GM18907 (cell line): ENCODE results near the gene ELOVL2.
"Not testable (repeated sequence)": the region's sequence is repeated elsewhere in the genome, so short reads cannot be mapped to it uniquely, and the experiment has no call there.

Source experiments
- ATAC-seq: cut with Tn5 transposase; IDR thresholded peaks from one replicate; pipeline ENCODE4 v1.9.1; 2021; ENCODE audit warnings: mild to moderate bottlenecking, moderate library complexity; ENCODE audit not compliant: unreplicated experiment

The ELOVL2 gene, protein sequence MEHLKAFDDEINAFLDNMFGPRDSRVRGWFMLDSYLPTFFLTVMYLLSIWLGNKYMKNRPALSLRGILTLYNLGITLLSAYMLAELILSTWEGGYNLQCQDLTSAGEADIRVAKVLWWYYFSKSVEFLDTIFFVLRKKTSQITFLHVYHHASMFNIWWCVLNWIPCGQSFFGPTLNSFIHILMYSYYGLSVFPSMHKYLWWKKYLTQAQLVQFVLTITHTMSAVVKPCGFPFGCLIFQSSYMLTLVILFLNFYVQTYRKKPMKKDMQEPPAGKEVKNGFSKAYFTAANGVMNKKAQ

DNA sequence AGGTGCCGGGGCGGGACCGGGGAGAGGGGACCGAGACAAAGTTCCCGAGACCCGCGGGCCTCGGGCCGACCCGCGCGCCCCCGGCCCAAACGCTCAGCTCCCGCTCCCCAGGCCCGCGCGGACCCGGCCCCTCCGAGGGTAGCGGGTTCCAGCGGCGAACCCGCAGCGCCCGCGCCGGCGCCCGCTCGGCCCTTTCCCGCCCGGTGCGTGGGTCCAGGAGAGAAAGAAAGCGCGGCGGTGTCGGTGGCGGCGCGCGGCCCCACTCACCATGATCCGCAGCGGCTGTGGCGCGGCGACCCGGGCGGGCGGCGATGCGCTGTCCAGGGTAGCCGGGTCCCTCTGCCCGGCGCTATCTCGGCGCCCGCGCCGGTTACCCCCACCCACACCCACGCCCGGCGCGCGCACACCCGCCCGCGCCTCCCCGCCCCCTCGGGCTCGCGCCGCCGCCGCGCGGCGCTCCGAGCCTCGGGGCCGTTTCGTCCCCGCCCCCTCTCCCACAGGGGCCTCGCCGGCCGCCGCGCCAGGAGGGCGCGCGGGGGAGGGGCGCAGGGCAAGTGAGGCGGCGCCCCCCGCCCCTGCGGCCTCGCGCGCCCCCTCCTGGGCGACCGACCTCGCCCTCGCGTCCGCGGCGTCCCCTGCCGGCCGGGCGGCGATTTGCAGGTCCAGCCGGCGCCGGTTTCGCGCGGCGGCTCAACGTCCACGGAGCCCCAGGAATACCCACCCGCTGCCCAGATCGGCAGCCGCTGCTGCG lies at the start of gene ELOVL2:
ELOVL2 (minus strand) TSS at position 345 of the 751 bp plus-strand sequence; CDS start at position 270, 75 bp downstream.
- peak; percentile 59 for ATAC-seq

DNA sequence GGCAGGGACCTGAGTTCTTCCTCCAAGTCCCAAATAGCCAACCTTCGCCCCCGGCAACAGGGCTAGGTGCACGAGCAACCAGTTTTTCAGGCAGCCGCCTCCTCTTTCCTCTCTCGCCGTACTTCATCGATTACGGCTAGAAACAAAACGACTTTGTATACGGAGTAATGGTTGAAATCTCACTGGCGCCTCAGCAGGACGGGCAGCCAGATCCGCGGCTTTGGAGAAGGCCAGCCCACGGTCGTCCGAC lies 49.2 kb upstream of the ELOVL2 start:
- ATAC-seq, result peak; percentile 30

DNA sequence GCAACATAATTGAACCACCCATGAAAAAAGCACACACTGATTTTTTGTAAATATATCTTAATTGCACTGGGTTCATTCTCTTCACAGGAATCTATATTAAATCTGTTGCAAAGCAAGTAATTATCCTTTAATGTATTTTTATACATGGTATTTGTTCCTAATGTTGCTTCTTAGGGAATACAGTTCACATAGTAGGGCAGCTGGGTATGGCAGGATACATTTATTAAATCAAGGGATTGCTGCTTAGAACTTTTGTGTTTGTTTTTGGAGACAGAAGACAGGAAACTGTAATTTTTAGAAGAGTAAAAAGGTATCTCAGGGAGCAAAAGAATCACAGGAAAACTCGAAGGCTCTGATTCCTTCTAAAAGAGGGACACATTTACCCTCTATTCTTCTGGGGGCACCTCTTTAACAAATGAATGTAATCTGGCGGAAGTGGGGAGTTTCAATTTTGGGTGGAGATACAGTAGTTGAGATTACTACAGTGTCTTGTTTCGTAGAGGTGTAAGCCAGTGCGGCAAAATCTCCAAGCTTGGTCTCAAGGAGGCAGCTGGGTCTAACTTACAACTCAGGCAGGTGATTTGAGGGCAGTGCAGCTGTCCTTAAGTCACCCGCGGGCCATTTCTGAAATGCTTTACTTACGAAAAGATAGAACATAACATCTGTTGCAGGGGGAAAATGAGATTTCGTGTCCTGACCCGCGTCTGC lies 48.7 kb upstream of the ELOVL2 start:
- peak; percentile 39 for ATAC-seq

DNA sequence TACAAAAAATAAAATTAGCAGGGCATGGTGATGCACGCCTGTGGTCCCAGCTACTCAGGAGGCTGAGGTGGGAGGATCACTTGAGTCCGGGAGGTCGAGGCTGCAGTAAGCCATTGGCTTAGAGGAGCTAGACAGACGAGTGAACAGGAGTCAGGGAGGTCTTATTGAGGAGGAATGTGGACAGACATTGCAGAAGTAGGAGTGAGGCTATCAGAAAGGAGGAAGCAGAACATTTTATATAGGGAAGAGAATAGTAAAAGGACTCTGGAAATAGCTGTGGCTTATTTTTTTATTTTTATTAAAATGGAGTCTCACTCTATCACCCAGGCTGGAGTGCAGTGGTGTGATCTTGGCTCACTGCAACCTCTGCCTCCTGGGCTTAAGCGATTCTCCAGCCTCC lies 47.0 kb upstream of the ELOVL2 start:
- not testable (repeated sequence) for ATAC-seq

DNA sequence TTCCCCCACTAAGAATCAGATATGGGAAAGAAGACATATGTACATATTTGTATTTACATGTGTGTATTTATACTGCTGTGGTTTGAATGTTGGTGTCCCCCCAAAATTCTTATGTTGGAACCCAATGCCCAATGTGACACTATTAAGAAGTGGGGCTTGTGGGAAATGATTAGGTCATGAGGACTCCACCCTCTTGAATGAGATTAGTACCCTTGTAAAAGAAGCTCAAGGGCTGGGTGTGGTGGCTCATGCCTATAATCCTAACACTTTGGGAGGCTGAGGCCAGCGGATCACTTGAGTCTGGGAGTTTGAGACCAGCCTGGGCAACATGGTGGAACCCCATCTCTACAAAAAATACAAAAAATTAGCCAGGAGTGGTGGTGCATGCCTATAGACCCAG lies 45.6 kb upstream of the ELOVL2 start:
- no peak for ATAC-seq

DNA sequence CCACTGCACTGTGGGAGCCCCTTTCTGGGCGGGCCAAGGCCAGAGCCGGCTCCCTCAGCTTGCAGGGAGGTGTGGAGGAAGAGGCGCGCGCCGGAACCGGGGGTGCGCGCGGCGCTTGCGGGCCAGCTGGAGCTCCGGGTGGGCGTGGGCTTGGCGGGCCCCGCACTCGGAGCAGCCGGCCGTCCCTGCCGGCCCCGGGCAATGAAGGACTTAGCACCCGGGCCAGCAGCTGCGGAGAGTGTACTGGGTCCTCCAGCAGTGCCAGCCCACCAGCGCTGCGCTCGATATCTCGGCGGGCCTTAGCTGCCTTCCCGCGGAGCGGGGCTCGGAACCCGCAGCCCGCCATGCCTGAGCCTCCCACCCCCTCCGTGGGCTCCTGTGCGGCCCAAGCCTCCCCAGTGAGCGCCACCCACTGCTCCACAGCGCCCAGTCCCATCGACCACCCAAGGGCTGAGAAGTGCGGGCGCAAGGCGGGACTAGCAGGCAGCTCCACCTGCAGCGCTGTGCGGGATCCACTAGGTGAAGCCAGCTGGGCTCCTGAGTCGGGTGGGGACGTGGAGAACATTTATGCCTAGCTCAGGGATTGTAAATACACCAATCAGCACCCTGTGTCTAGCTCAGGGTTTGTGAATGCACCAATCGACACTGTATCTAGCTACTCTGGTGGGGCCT lies 43.2 kb upstream of the ELOVL2 start:
- not testable (repeated sequence) for ATAC-seq

DNA sequence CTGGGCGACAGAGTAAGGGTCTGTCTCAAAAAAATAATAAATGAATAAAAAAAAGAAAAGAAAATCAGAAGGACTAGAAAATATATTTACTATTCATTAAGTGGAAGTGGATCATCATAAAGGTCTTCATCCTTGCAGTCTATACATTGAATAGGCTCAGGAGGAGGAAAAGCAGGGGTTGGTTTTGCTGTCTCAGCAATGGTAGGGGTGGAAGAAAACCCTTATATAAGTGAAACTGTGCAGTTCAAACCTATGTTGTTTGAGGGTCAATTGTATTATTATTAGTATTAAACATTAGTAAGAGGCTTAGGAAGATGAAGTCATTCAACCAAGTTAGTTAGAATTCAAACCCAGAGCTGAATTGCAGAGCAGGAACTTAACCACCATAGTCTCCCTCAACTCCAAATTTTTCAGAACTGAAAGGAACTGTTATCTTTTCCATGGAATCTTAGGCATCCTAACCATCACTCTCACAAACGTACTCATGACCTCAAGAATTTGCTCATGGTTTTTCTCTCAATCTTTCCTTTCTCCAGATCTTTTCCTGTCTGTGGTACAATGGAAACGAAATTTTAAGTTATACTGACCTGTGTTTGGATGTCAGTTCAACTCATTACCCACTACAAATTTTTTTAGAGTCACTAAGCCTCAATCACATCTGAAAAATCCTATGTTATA lies 41.8 kb upstream of the ELOVL2 start:
- no peak for ATAC-seq

DNA sequence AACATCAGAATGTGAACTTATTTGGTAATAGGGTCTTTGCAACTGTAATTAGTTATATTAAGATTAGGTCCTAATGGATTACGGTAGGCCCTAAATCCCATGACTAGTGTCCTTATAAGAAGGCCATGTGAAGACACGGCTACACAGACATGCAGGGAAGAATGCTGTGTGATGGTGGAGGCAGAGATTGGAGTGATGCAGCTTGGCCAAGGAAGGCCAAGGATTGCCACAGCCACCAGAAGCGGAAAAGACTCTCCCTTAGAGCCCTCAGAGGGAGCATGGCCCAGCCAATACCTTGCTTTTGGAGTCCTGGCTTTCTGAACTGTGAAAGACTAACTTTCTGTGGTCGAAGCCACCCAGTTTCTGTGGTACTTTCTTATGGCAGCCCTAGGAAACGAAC lies 39.9 kb upstream of the ELOVL2 start:
- no peak for ATAC-seq

DNA sequence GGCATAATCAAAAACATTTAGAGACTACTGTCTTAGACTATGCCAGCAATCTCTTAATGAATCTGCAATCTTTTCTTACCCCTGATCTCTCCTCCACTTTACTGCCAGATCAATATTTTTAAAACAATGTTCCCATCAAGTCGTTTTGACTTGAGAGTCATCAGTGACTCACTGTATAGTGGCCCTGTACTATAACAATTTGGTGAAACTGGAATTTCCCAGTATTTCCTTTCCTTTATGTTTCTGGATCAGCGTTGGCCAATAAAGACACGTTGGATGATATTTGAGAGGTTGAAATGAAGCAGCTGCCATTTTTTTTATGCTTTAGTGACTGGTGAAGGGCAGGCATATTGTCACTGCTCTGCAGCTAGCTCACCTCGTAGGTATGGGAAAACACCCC lies 39.4 kb upstream of the ELOVL2 start:
- no peak for ATAC-seq

DNA sequence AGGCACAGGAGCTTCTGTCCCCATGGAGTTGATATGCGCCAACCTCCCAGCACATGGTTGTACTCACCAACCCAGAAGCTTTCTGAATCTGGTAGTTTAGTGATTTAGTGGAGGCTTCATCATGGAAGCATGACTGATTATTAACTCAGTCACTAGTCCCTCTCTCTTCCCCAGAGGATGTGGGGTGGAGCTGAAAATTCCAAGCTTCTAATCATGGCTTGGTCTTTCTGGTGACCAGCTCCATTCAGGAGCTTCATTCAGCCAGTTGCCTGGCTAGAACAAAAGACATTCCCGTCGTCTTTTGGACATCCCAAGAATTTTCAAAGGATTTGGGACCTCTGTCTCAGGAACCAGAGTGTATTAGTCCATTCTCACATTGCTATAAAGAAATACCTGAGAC lies 36.2 kb upstream of the ELOVL2 start:
- no peak for ATAC-seq

DNA sequence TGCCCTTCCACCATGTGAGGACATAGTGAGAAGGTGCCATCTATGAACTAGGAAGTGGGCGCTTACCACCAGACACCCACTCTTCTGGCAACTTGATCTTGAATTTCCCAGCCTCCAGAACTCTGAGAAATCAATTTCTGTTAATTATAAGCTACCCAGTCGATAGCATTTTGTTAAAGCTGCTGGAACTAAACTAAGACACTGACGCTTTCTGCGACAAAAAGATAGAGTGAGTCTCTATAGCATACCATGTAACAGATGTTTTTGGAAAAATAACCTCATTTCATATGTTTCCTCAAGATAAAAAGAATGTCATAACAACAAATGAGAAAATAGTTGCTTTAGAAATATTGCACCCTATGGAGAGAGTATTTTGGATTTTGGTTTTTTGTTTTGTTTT lies 34.2 kb upstream of the ELOVL2 start:
- no peak for ATAC-seq

DNA sequence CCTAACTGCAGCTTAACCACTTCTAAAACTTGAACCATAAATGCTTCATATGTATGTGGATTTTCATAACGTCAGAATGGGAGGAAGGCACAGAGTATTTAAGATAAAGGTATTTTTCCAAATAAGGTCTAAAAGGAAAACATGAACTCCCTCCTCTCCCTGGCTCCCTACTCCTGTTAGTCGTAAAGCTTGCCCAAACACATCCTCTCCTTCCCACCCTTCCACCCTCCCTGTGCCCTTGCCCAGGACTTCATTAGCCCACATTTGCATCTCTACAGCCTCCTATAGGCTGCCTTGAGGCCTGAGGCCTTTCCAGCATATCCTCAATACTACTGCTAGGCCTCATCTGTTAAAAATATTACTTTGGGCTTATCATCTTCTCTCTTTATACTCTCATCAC lies 32.4 kb upstream of the ELOVL2 start:
- ATAC-seq, result no peak

DNA sequence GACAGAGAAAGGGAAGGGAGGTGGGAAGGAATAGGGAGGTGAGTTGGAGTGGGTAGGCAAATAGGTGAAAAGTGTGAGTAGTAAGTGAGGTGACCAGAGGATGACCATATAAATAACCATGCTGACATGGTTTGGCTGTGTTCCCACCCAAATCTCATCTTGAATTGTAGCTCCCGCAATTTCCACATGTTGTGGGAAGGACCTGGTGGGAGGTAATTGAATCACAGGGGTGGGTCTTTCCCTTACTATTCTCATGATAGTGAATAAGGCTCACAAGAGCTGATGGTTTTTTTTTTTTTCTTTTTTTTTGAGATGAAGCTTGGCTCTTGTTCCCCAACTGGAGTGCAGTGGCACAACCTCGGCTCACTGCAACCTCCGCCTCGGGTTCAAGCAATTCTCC lies 28.0 kb upstream of the ELOVL2 start:
- ATAC-seq, result no peak

DNA sequence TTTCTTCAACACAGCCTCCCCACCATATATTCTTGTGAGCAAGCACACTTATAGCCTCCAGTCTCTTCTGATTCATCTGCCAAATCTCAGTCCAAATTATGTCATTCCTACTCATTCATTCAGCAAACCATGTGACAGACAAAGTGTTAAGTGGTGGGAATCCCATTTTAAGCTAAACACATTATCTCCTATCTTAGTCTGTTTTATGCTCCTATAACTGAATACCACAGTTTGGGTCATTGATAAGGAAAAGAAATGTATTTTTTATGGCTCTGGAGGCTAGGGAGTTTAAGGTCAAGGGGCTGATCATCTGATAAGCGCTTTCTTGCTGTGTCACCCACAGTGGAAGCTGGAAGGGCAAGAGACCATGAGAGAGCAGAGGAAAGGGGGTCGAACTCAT lies 25.7 kb upstream of the ELOVL2 start:
- ATAC-seq, result no peak

DNA sequence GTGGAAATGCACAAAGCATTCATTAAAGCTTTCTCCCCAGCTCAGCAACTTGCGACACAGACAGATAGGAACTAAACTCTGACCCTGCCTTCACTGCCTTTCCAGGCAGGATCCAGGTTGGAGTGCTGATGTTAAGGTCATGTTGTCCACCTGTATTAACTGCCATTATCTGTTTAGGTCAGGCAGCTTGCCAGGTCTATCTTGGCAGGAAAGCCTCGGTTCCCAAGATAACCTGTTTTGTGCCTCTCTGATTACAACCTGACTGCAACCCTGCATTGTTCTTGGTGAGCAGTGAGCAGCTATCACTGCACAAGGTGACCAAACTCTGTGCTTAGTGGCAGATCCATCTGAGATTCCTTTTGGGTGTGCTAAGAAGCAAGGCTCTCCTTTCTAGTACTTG lies 23.2 kb upstream of the ELOVL2 start:
- ATAC-seq, result no peak

DNA sequence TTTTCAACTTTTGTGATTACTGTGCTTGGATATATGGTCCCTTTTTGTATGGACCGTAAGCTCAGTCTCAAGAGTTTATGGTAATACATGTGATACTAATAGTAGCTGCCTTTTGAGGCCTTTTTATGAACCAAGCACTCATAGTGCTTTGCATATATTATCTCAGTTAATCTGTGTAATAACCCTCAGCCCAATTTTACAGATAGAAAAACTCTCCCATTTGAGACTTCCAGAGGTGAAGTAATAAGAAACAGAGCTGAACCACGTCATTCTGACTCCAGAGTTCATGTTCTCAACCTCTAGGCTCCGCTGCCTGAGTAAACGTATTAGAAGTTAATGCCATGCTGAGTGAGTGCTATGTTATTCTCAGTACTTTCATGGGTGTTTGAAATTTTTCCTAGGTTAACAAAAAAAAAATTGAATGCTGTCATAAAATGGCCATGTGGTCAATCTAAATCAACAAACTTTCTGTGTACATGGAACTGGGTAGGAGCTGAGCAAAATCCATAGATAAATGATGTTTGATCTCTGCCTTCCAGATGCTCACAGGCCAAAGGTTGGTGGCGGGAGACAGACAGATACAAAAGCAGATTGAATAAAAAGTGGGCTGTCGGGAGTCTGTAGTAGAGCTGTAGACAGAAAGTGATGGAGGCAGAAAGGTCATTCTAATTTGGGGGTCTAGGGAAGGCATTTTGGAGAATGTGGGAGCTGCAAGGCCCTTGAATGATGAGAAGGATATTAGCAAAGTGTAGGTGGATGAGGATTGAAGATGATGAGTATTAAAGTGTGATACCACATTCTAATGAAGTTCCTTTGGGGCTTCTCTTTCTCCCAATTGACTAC lies 22.6 kb upstream of the ELOVL2 start:
- no peak for ATAC-seq

DNA sequence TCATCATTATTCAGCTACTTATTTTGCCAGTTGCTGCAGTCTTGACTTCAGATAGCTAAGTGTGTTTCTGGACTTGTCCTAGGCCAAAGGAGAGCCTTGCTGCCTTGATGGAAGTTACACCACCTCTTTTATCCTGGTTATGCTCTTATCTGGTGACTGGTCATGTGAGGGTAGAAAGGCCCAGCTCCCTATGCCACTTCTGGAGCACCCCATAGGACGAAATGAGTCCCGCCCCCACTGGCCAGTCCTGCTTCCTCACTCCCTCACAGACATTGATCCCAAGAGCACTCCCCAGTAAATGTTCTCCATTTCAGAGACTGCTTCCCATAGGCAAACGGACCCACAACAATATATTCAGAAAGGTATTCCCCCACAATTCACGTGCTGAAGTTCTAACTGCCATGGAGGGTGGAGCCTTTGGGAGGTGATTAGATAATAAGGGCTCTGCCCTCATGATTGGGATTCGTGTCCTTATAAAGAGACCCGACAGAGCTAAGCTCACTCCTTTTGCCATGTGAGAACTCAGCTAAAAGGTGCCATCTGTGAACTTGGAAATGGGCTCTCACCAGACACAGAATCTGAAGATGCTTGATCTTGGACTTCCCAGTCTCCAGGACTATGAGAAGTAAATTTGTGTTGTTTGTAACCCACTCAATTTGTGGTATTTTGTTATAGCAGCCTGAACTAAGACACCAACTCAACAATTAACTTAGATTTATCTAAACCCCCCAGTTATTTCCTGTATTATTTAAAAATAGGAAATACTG lies 21.5 kb upstream of the ELOVL2 start:
- no peak for ATAC-seq

DNA sequence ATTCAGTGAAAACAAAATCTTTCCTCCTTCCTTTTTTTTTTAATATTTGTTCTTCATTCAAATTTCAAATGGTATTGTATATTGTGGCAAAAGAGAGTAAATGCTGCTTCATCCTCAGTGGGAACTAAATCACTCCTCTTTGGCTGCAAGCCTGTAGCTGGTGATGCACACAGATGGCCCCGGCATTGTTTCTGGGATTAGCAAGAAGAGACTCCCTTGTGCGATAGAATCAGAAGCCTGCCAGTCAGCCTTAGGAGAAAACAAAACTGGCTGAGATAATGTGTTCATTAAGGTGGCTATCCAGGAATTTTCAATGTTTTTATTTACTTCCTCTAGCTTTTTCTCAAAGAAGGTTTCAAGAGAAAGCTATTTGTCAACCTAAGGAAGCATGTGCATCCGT lies 20.7 kb upstream of the ELOVL2 start:
- no peak for ATAC-seq

DNA sequence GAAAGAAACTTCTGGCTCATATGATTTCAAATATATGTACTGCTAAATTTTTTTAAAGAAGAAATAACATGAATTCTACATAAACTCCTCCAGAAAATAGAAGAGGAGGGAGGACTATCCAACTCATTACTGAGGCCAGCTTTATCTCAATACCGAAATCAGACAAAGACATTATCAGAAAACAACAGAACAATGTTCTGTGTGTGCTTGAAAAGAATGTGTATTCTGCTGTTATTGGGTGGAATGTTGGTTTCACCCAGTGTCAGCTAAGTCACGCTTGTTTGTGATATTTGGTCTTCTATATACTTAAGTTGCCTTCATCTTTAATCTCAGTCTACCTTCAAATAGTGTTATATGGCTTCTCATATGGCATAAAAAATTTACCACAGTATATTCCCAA lies 18.6 kb upstream of the ELOVL2 start:
- ATAC-seq, result no peak
